ENCODE results near the gene ARID1A. TPM values are rescaled to one million over a fixed set of nuclear protein-coding genes. Genes with fewer than 3 reads are reported as not detected.
"Not testable (repeated sequence)": the region's sequence is repeated elsewhere in the genome, so short reads cannot be mapped to it uniquely, and the experiment has no call there.

Gene ARID1A
- total RNA-seq, 4 donors from 2014 or later: 22.3 to 51.0 (median 35.0) TPM

- Histone ChIP-seq H3K27ac (no peak overlapping the region), H3K27me3 (no peaks in the 10 kb centered on the region), H3K36me3 (no peaks in the 10 kb centered on the region), H3K4me1 (peaks cover 73 to 77% of the 10 kb centered on the region in 2 donors), H3K4me3 (no peak overlapping the region), H3K9me3 (no peaks in the 10 kb centered on the region)
- TF ChIP-seq CTCF (IDR thresholded peaks at IDR 0.05 in 4 of 5, conservative IDR thresholded peaks at IDR 0.05 in 1 of 5): no peak
- no peak for TF ChIP-seq POLR2A (IDR thresholded peaks at IDR 0.05)
- in situ Hi-C loops (cut with MboI; ENCODE audit: low sequenced_read_pairs in 4 of 4): no loop called here
- intact Hi-C loops (cut with DNase I; ENCODE audit: low total_unique reads): no loop called here
- ATAC-seq: no peak
- DNase-seq: no peak
Observed at GRCh38 chr1:26719205-26719604, 23.4 kb downstream of the ARID1A start.

- no peaks in the 10 kb centered on the region for H3K36me3 ChIP-seq
- no peaks in the 10 kb centered on the region for H3K27me3 ChIP-seq
- no peak for DNase-seq
- intact Hi-C loops (cut with DNase I; ENCODE audit: low total_unique reads) (no loop called here), in situ Hi-C loops (cut with MboI; ENCODE audit: low sequenced_read_pairs in 4 of 4) (no loop called here)
- H3K9me3 ChIP-seq: no peaks in the 10 kb centered on the region
- ATAC-seq: no peak
- peaks cover 79 to 91% of the 10 kb centered on the region in 2 donors for H3K4me1 ChIP-seq
- no peak for TF ChIP-seq POLR2A (IDR thresholded peaks at IDR 0.05)
- H3K4me3 ChIP-seq: no peak overlapping the region
- H3K27ac ChIP-seq: peak overlapping the region in 2 of 4 donors; percentile 56 to 57
Observed at GRCh38 chr1:26721669-26722355, 26.0 kb downstream of the ARID1A start.

GRCh38 chr1:26723013-26723991 lies 27.5 kb downstream of the ARID1A start:
- intact Hi-C loops (cut with DNase I; ENCODE audit: low total_unique reads) (no loop called here), in situ Hi-C loops (cut with MboI; ENCODE audit: low sequenced_read_pairs in 4 of 4) (no loop called here)
- peak overlapping the region in 3 of 4 donors; percentile 3 to 30 (median 9) for H3K4me3 ChIP-seq
- TF ChIP-seq CTCF (IDR thresholded peaks at IDR 0.05 in 4 of 5, conservative IDR thresholded peaks at IDR 0.05 in 1 of 5) (peak in 1 of 5 experiments; percentile 9), POLR2A (IDR thresholded peaks at IDR 0.05) (no peak)
- no peaks in the 10 kb centered on the region for H3K36me3 ChIP-seq
- DNase-seq (peak; percentile 61 to 63), ATAC-seq (peak; percentile 77 to 81)
- H3K9me3 ChIP-seq: no peaks in the 10 kb centered on the region
- peak overlapping the region; percentile 56 to 72 (median 56) for H3K27ac ChIP-seq
- H3K27me3 ChIP-seq: no peaks in the 10 kb centered on the region
- peaks cover 79 to 87% of the 10 kb centered on the region in 2 donors for H3K4me1 ChIP-seq

GRCh38 chr1:26724118-26724517 lies 28.3 kb downstream of the ARID1A start:
- Histone ChIP-seq H3K4me1 (peaks cover 79 to 87% of the 10 kb centered on the region in 2 donors), H3K27ac (peak overlapping the region in 3 of 4 donors; percentile 56 to 72 (median 57)), H3K9me3 (no peaks in the 10 kb centered on the region), H3K4me3 (peak overlapping the region in 3 of 4 donors; percentile 1 to 30 (median 9)), H3K36me3 (no peaks in the 10 kb centered on the region), H3K27me3 (no peaks in the 10 kb centered on the region)
- DNase-seq (peak in 1 of 2 donors; percentile 33), ATAC-seq (peak in 1 of 2 donors; percentile 66)
- in situ Hi-C loops (cut with MboI; ENCODE audit: low sequenced_read_pairs in 4 of 4) (no loop called here), intact Hi-C loops (cut with DNase I; ENCODE audit: low total_unique reads) (loop anchor here (2.0 kb wide), 1 partner anchor 61 kb away; no protein-coding TSS in a partner anchor)
- TF ChIP-seq POLR2A (IDR thresholded peaks at IDR 0.05) (no peak), CTCF (IDR thresholded peaks at IDR 0.05 in 4 of 5, conservative IDR thresholded peaks at IDR 0.05 in 1 of 5) (no peak)

GRCh38 chr1:26724926-26725325 lies 29.1 kb downstream of the ARID1A start:
- Histone ChIP-seq H3K4me3 (no peak overlapping the region), H3K27me3 (no peaks in the 10 kb centered on the region), H3K9me3 (no peaks in the 10 kb centered on the region), H3K27ac (no peak overlapping the region), H3K4me1 (peaks cover 71 to 95% of the 10 kb centered on the region in 2 donors), H3K36me3 (no peaks in the 10 kb centered on the region)
- in situ Hi-C loops (cut with MboI; ENCODE audit: low sequenced_read_pairs in 4 of 4) (no loop called here), intact Hi-C loops (cut with DNase I; ENCODE audit: low total_unique reads) (loop anchor here (2.0 kb wide), 1 partner anchor 60 kb away; no protein-coding TSS in a partner anchor)
- TF ChIP-seq CTCF (IDR thresholded peaks at IDR 0.05 in 4 of 5, conservative IDR thresholded peaks at IDR 0.05 in 1 of 5): no peak
- TF ChIP-seq POLR2A (IDR thresholded peaks at IDR 0.05): no peak
- DNase-seq: no peak
- no peak for ATAC-seq

- H3K27ac ChIP-seq; H3K36me3 ChIP-seq; H3K9me3 ChIP-seq; DNase-seq; H3K27me3 ChIP-seq; in situ Hi-C loops (cut with MboI; ENCODE audit: low sequenced_read_pairs in 4 of 4); H3K4me3 ChIP-seq; ATAC-seq: not testable (repeated sequence)
- H3K4me1 ChIP-seq: peaks cover 66 to 92% of the 10 kb centered on the region in 2 donors
- intact Hi-C loops (cut with DNase I; ENCODE audit: low total_unique reads): loop anchor here (2.0 kb wide), 1 partner anchor 59 kb away; no protein-coding TSS in a partner anchor
Observed at GRCh38 chr1:26725904-26726303, 30.1 kb downstream of the ARID1A start.

Data from gastrocnemius medialis (tissue), 4 donors.